ENCODE measurements around the gene RND2. TPM values are rescaled to one million over a fixed set of nuclear protein-coding genes. Genes with fewer than 3 reads are reported as not detected.

The RND2 gene
- total and polyA plus RNA-seq, 2 of the 4 experiments (the other 2 are of a cell fraction) = 1.1 to 1.9 TPM

GRCh38 chr17:43074869-43075268, 49.8 kb downstream of the RND2 start:
- H3K56ac ChIP-seq (ENCODE audit: extremely low read depth, insufficient read depth, low read length) = no peak overlapping the region
- intact Hi-C loops (cut with micrococcal nuclease) (no loop called here), dilution Hi-C loops (cut with HindIII; ENCODE audit: low sequenced_read_pairs, unreplicated experiment) (no loop called here), in situ Hi-C loops (cut with MboI; ENCODE audit: low sequenced_read_pairs) (loop anchor here (25.0 kb wide), 1 partner anchor 113 kb away; the partner anchor contains the start of gene AARSD1)
- DNase-seq (no peak), ATAC-seq (ENCODE audit: low read depth) (no peak)
- peaks cover 2% of the 10 kb centered on the region; the same call in 1 of the 2 replicates for H3K36me3 ChIP-seq (ENCODE audit: control insufficient read depth, insufficient read depth, low read length)
- H2BK120ac ChIP-seq (ENCODE audit: low read depth, low read length) = no peak overlapping the region
- H3K18ac ChIP-seq (ENCODE audit: low read depth, low read length) = no peak overlapping the region
- H2BK20ac ChIP-seq (ENCODE audit: low read depth, low read length) = no peak overlapping the region
- H3K4ac ChIP-seq (ENCODE audit: low read depth, low read length) = no peak overlapping the region
- H2AFZ ChIP-seq (replicated peaks; ENCODE audit: low read length, poor library complexity) = no peak overlapping the region
- no peak overlapping the region for H3K4me2 ChIP-seq (ENCODE audit: low read depth, low read length)
- no peaks in the 10 kb centered on the region for H3K27me3 ChIP-seq (ENCODE audit: control insufficient read depth, insufficient read depth, low read length)
- ChIA-PET CTCF (no interaction called here), POLR2A (ENCODE audit: unreplicated experiment) (no interaction called here)
- no peak overlapping the region for H4K8ac ChIP-seq (ENCODE audit: low read depth in 2 of 2, low read length in 2 of 2)
- no TSS peak for BruUV-seq (replicated peaks)
- H3K9me3 ChIP-seq (ENCODE audit: control insufficient read depth, insufficient read depth, low read length) = no peaks in the 10 kb centered on the region
- H2AK9ac ChIP-seq (replicated peaks; ENCODE audit: low read depth, low read length, poor library complexity) = no peak overlapping the region
- H3K9ac ChIP-seq (ENCODE audit: low read depth, low read length) = no peak overlapping the region
- H3K4me3 ChIP-seq (ENCODE audit: insufficient read depth, low read depth, low read length) = no peak overlapping the region
- no peak overlapping the region for H2BK5ac ChIP-seq (ENCODE audit: low read depth, low read length, poor library complexity, severe bottlenecking)
- no peak overlapping the region for H2AK5ac ChIP-seq (ENCODE audit: low read depth, low read length)
- no peaks in the 10 kb centered on the region for H3K4me1 ChIP-seq (ENCODE audit: control insufficient read depth, insufficient read depth, low read length)
- H3K9me1 ChIP-seq (ENCODE audit: insufficient read depth, low read length) = no peaks in the 10 kb centered on the region
- H4K20me1 ChIP-seq (ENCODE audit: insufficient read depth, low read length) = no peaks in the 10 kb centered on the region
- H3K23ac ChIP-seq (ENCODE audit: low read depth, low read length) = no peak overlapping the region
- TF ChIP-seq MAFK (IDR thresholded peaks at IDR 0.05; ENCODE audit: low read depth, low read length) (peak; percentile 18; the same call in 1 of the 2 replicates), ELK1 (IDR thresholded peaks at IDR 0.05; ENCODE audit: borderline replicate concordance, low read depth, low read length) (no peak)
- H3K79me1 ChIP-seq (ENCODE audit: low read depth in 1 of 2, low read length in 2 of 2) = no peaks in the 10 kb centered on the region
- no peak overlapping the region for H2BK15ac ChIP-seq (ENCODE audit: low read depth, low read length)
- no peak overlapping the region for H3K27ac ChIP-seq (ENCODE audit: insufficient read depth, low read length)
- no peak overlapping the region for H3K14ac ChIP-seq (replicated peaks; ENCODE audit: low read depth, low read length)
- 100% methylated on average over 2 of the region's 4 CpGs; no CpG with 5 or more reads in 1 of the 2 experiments for WGBS, 2 experiments (ENCODE audit: extremely low coverage in 2 of 2, insufficient read length in 1 of 2)
- no peak overlapping the region for H4K5ac ChIP-seq (ENCODE audit: low read depth, low read length)
- no peak overlapping the region for H4K91ac ChIP-seq (ENCODE audit: insufficient read depth, low read depth, low read length)

Data from IMR-90 (cell line).